Fibroblast of lung (primary cell): ENCODE measurements around the gene ZNF532. TPM values are rescaled to one million over a fixed set of nuclear protein-coding genes. Genes with fewer than 3 reads are reported as not detected.
"Not testable (repeated sequence)": the region's sequence is repeated elsewhere in the genome, so short reads cannot be mapped to it uniquely, and the experiment has no call there.

Source experiments
- DNase-seq, 2 donors: peaks; one replicate each; pipeline versions ENCODE4 v3.0.0 to v3.0.0-alpha.2; 2010; ENCODE audit warnings: low read depth in 2 of 2
- H2AFZ ChIP-seq: 2 replicates; pipeline ENCODE4 v1.5.1; 2012; ENCODE audit warnings: low read length, control low read depth, inconsistent platforms
- H3K27ac ChIP-seq: 2 replicates; pipeline ENCODE4 v1.5.1; 2011; ENCODE audit warnings: low read length, control low read depth; ENCODE audit not compliant: insufficient read depth
- H3K27me3 ChIP-seq: 2 replicates; pipeline ENCODE4 v1.5.1; 2011; ENCODE audit warnings: mild to moderate bottlenecking, low read length; ENCODE audit not compliant: control insufficient read depth, insufficient read depth
- H3K36me3 ChIP-seq: 2 replicates; pipeline ENCODE4 v1.5.1; 2011; ENCODE audit warnings: low read length; ENCODE audit not compliant: control insufficient read depth, insufficient read depth
- H3K4me1 ChIP-seq: 2 replicates; pipeline ENCODE4 v1.5.1; 2011; ENCODE audit warnings: low read length; ENCODE audit not compliant: control insufficient read depth, insufficient read depth; ENCODE audit errors: extremely low read depth
- H3K4me2 ChIP-seq: 2 replicates; pipeline ENCODE4 v1.5.1; 2011; ENCODE audit warnings: low read length, control low read depth; ENCODE audit not compliant: insufficient read depth; ENCODE audit errors: extremely low read depth
- H3K4me3 ChIP-seq, 4 experiments: fragments of 200-600 bp in 1 of 4; sonication (generic) in 1 of 4; replicated peaks in 1 of 4; 2 replicates each; pipeline ENCODE4 v1.5.1; 2011 to 2016; ENCODE audit warnings: low read length in 4 of 4, low read depth in 3 of 4, mild to moderate bottlenecking in 3 of 4, control low read depth in 2 of 4, inconsistent platforms in 1 of 4, mixed read lengths in 1 of 4; ENCODE audit not compliant: insufficient read depth in 1 of 4; ENCODE audit errors: control extremely low read depth in 1 of 4
- H3K79me2 ChIP-seq: 2 replicates; pipeline ENCODE4 v1.5.1; 2012; ENCODE audit warnings: mild to moderate bottlenecking, low read length, inconsistent platforms; ENCODE audit not compliant: control insufficient read depth, insufficient read depth
- H3K9ac ChIP-seq: 2 replicates; pipeline ENCODE4 v1.5.1; 2011; ENCODE audit warnings: mild to moderate bottlenecking, low read length, control low read depth; ENCODE audit not compliant: insufficient read depth
- H3K9me3 ChIP-seq: 2 replicates; pipeline ENCODE4 v1.5.1; 2012; ENCODE audit warnings: low read depth, low read length; ENCODE audit not compliant: control insufficient read depth, insufficient read depth
- H4K20me1 ChIP-seq: 2 replicates; pipeline ENCODE4 v1.5.1; 2011; ENCODE audit warnings: low read length; ENCODE audit not compliant: control insufficient read depth, insufficient read depth; ENCODE audit errors: extremely low read depth
- CTCF ChIP-seq, 2 donors: IDR thresholded peaks in 1 of 2; conservative IDR thresholded peaks in 1 of 2; 1 replicate in 1 of 2; 2 replicates in 1 of 2; pipeline ENCODE4 v1.5.1; 2011 to 2012; ENCODE audit warnings: low read length in 2 of 2, control low read depth in 1 of 2, inconsistent platforms in 1 of 2, low read depth in 1 of 2, mild to moderate bottlenecking in 1 of 2
- EZH2 ChIP-seq: IDR thresholded peaks from 2 replicates; pipeline ENCODE4 v1.5.1; 2012; ENCODE audit warnings: low read length, control low read depth, mild to moderate bottlenecking; ENCODE audit errors: missing control alignments
- polyA plus RNA-seq, 2 donors: library from polyadenylated mRNA; depleted of rRNA in 1 of 2; stranded (reverse) in 1 of 2; unstranded in 1 of 2; fragments of >200 nt; gene quantifications; 2 replicates each; pipeline ENCODE4 v1.2.1, GENCODE V29; 2011 to 2012; ENCODE audit warnings: missing spikeins in 1 of 2
- total RNA-seq: library from RNA; depleted of rRNA; stranded (reverse); fragments of >200 nt; gene quantifications from 2 replicates; pipeline ENCODE4 v1.2.1, GENCODE V29; 2014

ZNF532 gene
- total and polyA plus RNA-seq, 2 donors (not counting 1 experiment from before 2014, with no cell fraction given) = 57.3 to 64.6 TPM

DNA sequence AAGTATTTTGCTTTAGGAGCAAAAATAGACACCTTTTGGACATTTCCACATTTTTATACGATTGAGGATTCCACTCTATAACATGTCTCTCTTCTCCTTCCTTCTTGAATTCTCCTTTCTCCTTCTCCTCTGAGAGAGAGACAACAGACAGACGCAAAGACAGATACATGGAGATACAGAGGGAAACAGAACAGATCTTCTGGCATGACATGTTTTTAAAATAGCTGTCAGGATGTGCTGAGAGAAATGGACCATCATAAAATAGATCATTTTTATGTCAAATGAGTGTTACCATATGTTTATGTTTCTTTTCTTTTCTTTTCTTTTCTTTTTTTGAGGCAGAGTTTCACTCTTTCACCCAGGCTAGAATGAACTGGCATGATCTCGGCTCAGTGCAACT lies 44.4 kb upstream of the ZNF532 start:
- DNase-seq = no peak
- H3K4me1 ChIP-seq = no peaks in the 10 kb centered on the region

DNA sequence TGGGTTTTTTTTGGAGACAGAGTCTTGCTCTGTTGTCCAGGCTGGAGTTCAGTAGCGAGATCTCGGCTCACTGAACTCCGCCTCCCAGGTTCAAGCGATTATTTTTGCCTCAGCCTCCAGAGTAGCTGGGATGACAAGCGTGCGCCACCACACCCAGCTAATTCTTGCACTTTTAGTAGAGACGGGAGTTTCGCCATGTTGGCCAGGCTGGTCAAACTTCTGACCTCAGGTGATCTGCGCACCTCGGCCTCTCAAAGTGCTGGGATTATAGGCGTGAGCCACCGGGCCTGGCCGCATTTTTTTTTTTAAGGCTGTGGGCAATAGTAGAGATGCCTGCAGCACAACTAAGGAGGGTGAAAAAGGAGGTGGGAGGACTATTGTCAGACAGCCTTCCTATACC lies 41.7 kb upstream of the ZNF532 start:
- no peak for DNase-seq
- H3K4me1 ChIP-seq = no peaks in the 10 kb centered on the region
- H3K9me3 ChIP-seq = no peaks in the 10 kb centered on the region
- H3K27me3 ChIP-seq = no peaks in the 10 kb centered on the region
- no peaks in the 10 kb centered on the region for H3K79me2 ChIP-seq
- H2AFZ ChIP-seq = no peak overlapping the region
- no peak overlapping the region for H3K4me3 ChIP-seq
- no peak overlapping the region for H3K9ac ChIP-seq
- TF ChIP-seq EZH2 (no peak), CTCF (conservative IDR thresholded peaks at IDR 0.05 in 1 of 2, IDR thresholded peaks at IDR 0.05 in 1 of 2; ENCODE audit: low read depth in 1 of 2, low read length in 2 of 2) (no peak)
- peaks cover 1% of the 10 kb centered on the region for H4K20me1 ChIP-seq
- H3K36me3 ChIP-seq = no peaks in the 10 kb centered on the region
- no peak overlapping the region for H3K27ac ChIP-seq
- no peak overlapping the region for H3K4me2 ChIP-seq

More for the DNA sequence above, 44.4 kb upstream of the ZNF532 start:
- Histone ChIP-seq H3K4me2 (no peak overlapping the region), H3K9me3 (no peaks in the 10 kb centered on the region), H3K4me3 (no peak overlapping the region), H3K79me2 (no peaks in the 10 kb centered on the region), H3K27me3 (no peaks in the 10 kb centered on the region), H3K9ac (no peak overlapping the region), H3K27ac (no peak overlapping the region), H2AFZ (no peak overlapping the region), H4K20me1 (no peaks in the 10 kb centered on the region), H3K36me3 (no peaks in the 10 kb centered on the region)
- no peak for TF ChIP-seq EZH2
- TF ChIP-seq CTCF (conservative IDR thresholded peaks at IDR 0.05 in 1 of 2, IDR thresholded peaks at IDR 0.05 in 1 of 2; ENCODE audit: low read depth in 1 of 2, low read length in 2 of 2) = no peak

DNA sequence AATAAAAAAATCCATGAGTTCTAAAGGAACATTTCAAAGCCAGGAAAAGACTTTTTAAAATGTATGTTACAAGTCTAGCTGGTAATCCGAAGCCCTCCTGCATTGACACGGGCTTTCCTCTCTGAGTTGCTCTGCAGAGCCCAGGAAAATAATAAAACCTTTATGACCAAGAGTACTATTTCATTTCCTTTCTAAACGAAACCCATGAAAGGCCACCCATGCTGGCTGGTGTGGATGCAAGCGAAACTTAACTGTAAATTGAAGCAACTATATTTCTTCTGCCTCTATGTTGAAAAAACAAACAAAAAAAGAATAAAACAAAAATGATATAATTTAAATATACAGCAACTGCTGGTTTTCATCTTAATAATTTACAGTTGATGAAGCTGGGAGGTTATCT lies 41.3 kb upstream of the ZNF532 start:
- Histone ChIP-seq H3K27me3 (no peaks in the 10 kb centered on the region), H4K20me1 (peaks cover 1% of the 10 kb centered on the region), H2AFZ (no peak overlapping the region), H3K9me3 (no peaks in the 10 kb centered on the region), H3K4me1 (no peaks in the 10 kb centered on the region), H3K4me3 (no peak overlapping the region), H3K27ac (no peak overlapping the region), H3K79me2 (no peaks in the 10 kb centered on the region), H3K36me3 (no peaks in the 10 kb centered on the region), H3K4me2 (no peak overlapping the region), H3K9ac (no peak overlapping the region)
- DNase-seq = no peak
- TF ChIP-seq EZH2 = no peak

DNA sequence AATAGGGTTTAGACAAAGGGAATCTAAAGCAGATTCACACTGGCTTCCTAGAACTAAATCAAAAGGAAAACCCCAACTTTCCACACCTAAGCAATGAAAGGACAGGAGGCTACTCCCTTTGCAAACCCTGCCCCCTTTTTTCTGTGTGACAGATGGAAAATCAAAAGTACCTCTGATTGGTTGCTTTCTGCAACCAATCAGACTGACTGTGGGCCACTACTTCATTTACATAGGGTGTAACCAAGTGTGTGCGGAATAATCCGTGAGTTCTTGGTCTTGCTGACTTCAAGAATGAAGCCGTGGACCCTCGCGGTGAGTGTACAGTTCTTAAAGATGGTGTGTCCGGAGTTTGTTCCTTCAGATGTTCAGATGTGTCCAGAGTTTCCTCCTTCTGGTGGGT lies 37.8 kb upstream of the ZNF532 start:
- not testable (repeated sequence) for H3K4me1 ChIP-seq, H3K9me3 ChIP-seq, H2AFZ ChIP-seq, H3K79me2 ChIP-seq, H3K9ac ChIP-seq, H3K4me3 ChIP-seq, DNase-seq, H4K20me1 ChIP-seq, H3K36me3 ChIP-seq, H3K27me3 ChIP-seq, H3K27ac ChIP-seq, H3K4me2 ChIP-seq
